ENCODE data around the gene SULF2. TPM values are rescaled to one million over a fixed set of nuclear protein-coding genes. Genes with fewer than 3 reads are reported as not detected.

Gene SULF2
- total and polyA plus RNA-seq, 2 of the 4 experiments (the other 2 are of a cell fraction) = 0.54 to 0.77 TPM

DNA sequence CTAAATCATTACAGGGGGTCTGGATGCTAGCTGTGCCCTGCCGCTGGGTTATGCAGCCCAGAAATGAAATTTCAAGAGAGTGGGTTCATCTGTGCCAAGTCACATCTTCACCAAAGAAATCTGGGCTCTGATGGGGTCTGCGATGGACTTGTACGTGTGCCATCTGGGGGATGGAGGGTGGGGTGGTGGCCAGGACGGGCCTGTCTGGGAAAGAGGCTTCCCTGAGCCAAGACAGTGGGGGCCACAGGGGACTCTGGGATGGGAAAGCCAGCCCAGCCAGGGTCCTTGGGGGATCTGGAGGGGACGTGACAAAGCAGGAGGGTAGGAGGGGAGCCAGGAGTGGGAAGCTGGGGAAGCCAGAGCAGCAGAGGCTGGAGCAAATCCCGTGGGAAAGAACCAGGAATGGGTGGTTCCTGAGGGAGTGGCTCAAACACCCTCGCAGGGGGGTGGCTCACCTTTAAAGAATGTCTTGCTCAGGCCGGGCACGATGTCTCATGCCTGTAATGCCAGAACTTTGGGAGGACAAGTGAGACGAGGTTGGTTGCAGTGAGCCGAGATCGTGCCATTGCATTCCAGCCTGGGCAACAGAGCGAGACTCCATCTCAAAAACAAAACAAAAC is 36.3 kb upstream of the SULF2 start:
- H2AK5ac ChIP-seq (ENCODE audit: low read depth, low read length) = no peak overlapping the region
- H2AK9ac ChIP-seq (replicated peaks; ENCODE audit: low read depth, low read length, poor library complexity) = no peak overlapping the region
- no peak overlapping the region for H4K8ac ChIP-seq (ENCODE audit: low read depth in 2 of 2, low read length in 2 of 2)
- no peaks in the 10 kb centered on the region for H3K4me1 ChIP-seq (ENCODE audit: control insufficient read depth, insufficient read depth, low read length)
- H4K5ac ChIP-seq (ENCODE audit: low read depth, low read length) = no peak overlapping the region
- no peak overlapping the region for H3K27ac ChIP-seq (ENCODE audit: insufficient read depth, low read length)
- H3K4me3 ChIP-seq (ENCODE audit: insufficient read depth, low read depth, low read length) = no peak overlapping the region
- H3K18ac ChIP-seq (ENCODE audit: low read depth, low read length) = no peak overlapping the region
- H4K20me1 ChIP-seq (ENCODE audit: insufficient read depth, low read length) = no peaks in the 10 kb centered on the region
- H4K91ac ChIP-seq (ENCODE audit: insufficient read depth, low read depth, low read length) = no peak overlapping the region
- H2BK15ac ChIP-seq (ENCODE audit: low read depth, low read length) = no peak overlapping the region
- POLR2A ChIA-PET (ENCODE audit: unreplicated experiment) = no interaction called here
- H3K27me3 ChIP-seq (ENCODE audit: control insufficient read depth, insufficient read depth, low read length) = peaks cover 11% of the 10 kb centered on the region
- no peaks in the 10 kb centered on the region for H3K36me3 ChIP-seq (ENCODE audit: control insufficient read depth, insufficient read depth, low read length)
- ATAC-seq (ENCODE audit: low read depth) = no peak
- H3K9me3 ChIP-seq (ENCODE audit: control insufficient read depth, insufficient read depth, low read length) = no peaks in the 10 kb centered on the region
- no peak overlapping the region for H3K14ac ChIP-seq (replicated peaks; ENCODE audit: low read depth, low read length)
- 45% methylated on average over 3 of the region's 13 CpGs; no CpG with 5 or more reads in 1 of the 2 experiments for WGBS, 2 experiments (ENCODE audit: extremely low coverage in 2 of 2, insufficient read length in 1 of 2)
- no peak overlapping the region for H2BK20ac ChIP-seq (ENCODE audit: low read depth, low read length)
- no peak overlapping the region for H3K56ac ChIP-seq (ENCODE audit: extremely low read depth, insufficient read depth, low read length)
- dilution Hi-C loops (cut with HindIII; ENCODE audit: low sequenced_read_pairs, unreplicated experiment) = no loop called here
- no peaks in the 10 kb centered on the region for H3K9me1 ChIP-seq (ENCODE audit: insufficient read depth, low read length)
- CTCF ChIA-PET = no interaction called here
- no peak overlapping the region for H3K9ac ChIP-seq (ENCODE audit: low read depth, low read length)
- H3K4me2 ChIP-seq (ENCODE audit: low read depth, low read length) = no peak overlapping the region
- H2BK5ac ChIP-seq (ENCODE audit: low read depth, low read length, poor library complexity, severe bottlenecking) = no peak overlapping the region
- no TSS peak for BruUV-seq (replicated peaks)
- no peak overlapping the region for H3K23ac ChIP-seq (ENCODE audit: low read depth, low read length)
- no peaks in the 10 kb centered on the region for H3K79me1 ChIP-seq (ENCODE audit: low read depth in 1 of 2, low read length in 2 of 2)
- no peak overlapping the region for H2AFZ ChIP-seq (replicated peaks; ENCODE audit: low read length, poor library complexity)
- intact Hi-C loops (cut with micrococcal nuclease) = no loop called here
- no peak overlapping the region for H3K4ac ChIP-seq (ENCODE audit: low read depth, low read length)
- DNase-seq = no peak
- in situ Hi-C loops (cut with MboI; ENCODE audit: low sequenced_read_pairs) = loop anchor here (5.0 kb wide), 1 partner anchor 76 kb away; no protein-coding TSS in a partner anchor
- no peak for TF ChIP-seq RAD21 (IDR thresholded peaks at IDR 0.05; ENCODE audit: low read length)
- TF ChIP-seq SMC3 (IDR thresholded peaks at IDR 0.05; ENCODE audit: low read depth, low read length) = no peak
- TF ChIP-seq POLR2A (IDR thresholded peaks at IDR 0.05; ENCODE audit: low read depth, low read length) = no peak
- TF ChIP-seq FOS (IDR thresholded peaks at IDR 0.05; ENCODE audit: low read depth, low read length) = no peak
- TF ChIP-seq MAZ (IDR thresholded peaks at IDR 0.05; ENCODE audit: borderline replicate concordance, low read depth, low read length) = no peak
- TF ChIP-seq BHLHE40 (IDR thresholded peaks at IDR 0.05; ENCODE audit: low read depth, low read length) = no peak
- no peak for TF ChIP-seq MXI1 (IDR thresholded peaks at IDR 0.05; ENCODE audit: borderline replicate concordance, low read depth, low read length)
- no peak for TF ChIP-seq CHD1 (IDR thresholded peaks at IDR 0.05; ENCODE audit: low read depth, low read length)
- TF ChIP-seq, protein P1, sequence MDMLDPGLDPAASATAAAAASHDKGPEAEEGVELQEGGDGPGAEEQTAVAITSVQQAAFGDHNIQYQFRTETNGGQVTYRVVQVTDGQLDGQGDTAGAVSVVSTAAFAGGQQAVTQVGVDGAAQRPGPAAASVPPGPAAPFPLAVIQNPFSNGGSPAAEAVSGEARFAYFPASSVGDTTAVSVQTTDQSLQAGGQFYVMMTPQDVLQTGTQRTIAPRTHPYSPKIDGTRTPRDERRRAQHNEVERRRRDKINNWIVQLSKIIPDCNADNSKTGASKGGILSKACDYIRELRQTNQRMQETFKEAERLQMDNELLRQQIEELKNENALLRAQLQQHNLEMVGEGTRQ (IDR thresholded peaks at IDR 0.05; ENCODE audit: low read depth, low read length) = no peak
- H2BK120ac ChIP-seq (ENCODE audit: low read depth, low read length) = no peak overlapping the region

All from IMR-90 (cell line).